Karpas-422 (cell line): ENCODE data around the gene GSC2. TPM values are rescaled to one million over a fixed set of nuclear protein-coding genes. Genes with fewer than 3 reads are reported as not detected.

Experiments
- DNase-seq: peaks from one replicate; pipeline ENCODE4 v3.0.0-alpha.2; 2015
- H2AFZ ChIP-seq: fragments of 200-600 bp; sonication (generic); 2 replicates; pipeline ENCODE4 v1.6.1; 2014; ENCODE audit warnings: antibody characterized with exemption, low read length, mixed read lengths
- H3K27ac ChIP-seq: fragments of 200-600 bp; sonication (generic); 2 replicates; pipeline ENCODE4 v1.5.1; 2014; ENCODE audit warnings: mild to moderate bottlenecking, low read length, moderate library complexity
- H3K27me3 ChIP-seq: fragments of 200-600 bp; sonication (generic); 2 replicates; pipeline ENCODE4 v1.6.1; 2014; ENCODE audit warnings: low read length, mixed read lengths
- H3K36me3 ChIP-seq: fragments of 200-600 bp; sonication (generic); 2 replicates; pipeline ENCODE4 v1.6.1; 2014; ENCODE audit warnings: low read length, mixed read lengths; ENCODE audit not compliant: insufficient read depth
- H3K4me1 ChIP-seq: fragments of 200-600 bp; sonication (generic); 2 replicates; pipeline ENCODE4 v1.6.1; 2014; ENCODE audit warnings: mild to moderate bottlenecking, low read length, mixed read lengths
- H3K4me2 ChIP-seq: fragments of 200-600 bp; sonication (generic); 2 replicates; pipeline ENCODE4 v1.6.1; 2014; ENCODE audit warnings: low read length, low read depth, mild to moderate bottlenecking; ENCODE audit not compliant: poor library complexity, severe bottlenecking
- H3K4me3 ChIP-seq: fragments of 200-600 bp; sonication (generic); 2 replicates; pipeline ENCODE4 v1.5.1; 2014; ENCODE audit warnings: mild to moderate bottlenecking, antibody characterized with exemption, low read length, mixed read lengths
- H3K79me2 ChIP-seq: fragments of 200-600 bp; sonication (generic); 2 replicates; pipeline ENCODE4 v1.6.1; 2014; ENCODE audit warnings: mild to moderate bottlenecking, low read length, mixed read lengths
- H3K9ac ChIP-seq: fragments of 200-600 bp; sonication (generic); 2 replicates; pipeline ENCODE4 v1.6.0; 2014; ENCODE audit warnings: low read length
- H3K9me2 ChIP-seq: fragments of 200-600 bp; sonication (generic), shearing (Covaris generic); replicated peaks from 2 replicates; pipeline ENCODE4 v1.6.0; 2014; ENCODE audit warnings: mild to moderate bottlenecking, low read length, moderate library complexity; ENCODE audit not compliant: insufficient read depth
- H3K9me3 ChIP-seq: fragments of 300-700, 200-600 bp; sonication (generic); 2 replicates; pipeline ENCODE4 v1.6.1; 2014; ENCODE audit warnings: low read length, mixed read lengths
- H4K20me1 ChIP-seq: fragments of 200-600 bp; sonication (generic); 2 replicates; pipeline ENCODE4 v1.6.1; 2014; ENCODE audit warnings: mild to moderate bottlenecking, antibody characterized with exemption, low read length, low read depth; ENCODE audit not compliant: insufficient read depth
- total RNA-seq: library from RNA; depleted of rRNA; stranded (reverse); fragments of >200 nt; shearing (Covaris generic); gene quantifications from 2 replicates; pipeline ENCODE4 v1.2.3, GENCODE V29; 2014; ENCODE audit warnings: low replicate concordance

GSC2 gene
- total RNA-seq, 1 experiment from 2014 or later: not detected

- no peaks in the 10 kb centered on the region for H3K9me2 ChIP-seq
- no peak for DNase-seq
- no peaks in the 10 kb centered on the region for H3K9me3 ChIP-seq
- H3K36me3 ChIP-seq: no peaks in the 10 kb centered on the region
- peaks cover 34% of the 10 kb centered on the region for H4K20me1 ChIP-seq
- peaks cover 45% of the 10 kb centered on the region for H3K4me1 ChIP-seq
- H3K27ac ChIP-seq: no peak overlapping the region
- peak overlapping the region; percentile 70; the same call in 1 of the 2 replicates for H2AFZ ChIP-seq
- H3K4me3 ChIP-seq: peak overlapping the region; percentile 68
- H3K9ac ChIP-seq: peak overlapping the region; percentile 65
- peaks cover 42% of the 10 kb centered on the region for H3K79me2 ChIP-seq
- H3K4me2 ChIP-seq: peak overlapping the region; percentile 76
- no peaks in the 10 kb centered on the region for H3K27me3 ChIP-seq
These were observed 27.2 kb downstream of the GSC2 start for GRCh38 chr22:19122752-19123492.

- Histone ChIP-seq H3K27ac (peak within 1 kb of the TSS; percentile 78), H3K79me2 (peaks cover 49% of the 10 kb centered on the region)
These were observed 27.8 kb downstream of the GSC2 start, which contains the start of gene DGCR2 for GRCh38 chr22:19122143-19122751. Gene DGCR2 (minus strand): TSS chr22:19122412. CDS start chr22:19122206, 206 bp downstream.

GRCh38 chr22:19121631-19122142, 28.4 kb downstream of the GSC2 start:
- H2AFZ ChIP-seq: 0 out of 2 replicates have a peak overlapping the region, but pooled peaks have one; percentile 81

More at GRCh38 chr22:19122143-19122751, 27.8 kb downstream of the GSC2 start, which contains the start of gene DGCR2:
- H3K4me2 ChIP-seq: peak within 1 kb of the TSS; percentile 89
- H2AFZ ChIP-seq: peak within 1 kb of the TSS; percentile 81; the same call in 1 of the 2 replicates
- H3K27me3 ChIP-seq: no peaks in the 10 kb centered on the region
- H4K20me1 ChIP-seq: peaks cover 41% of the 10 kb centered on the region
- peaks cover 51% of the 10 kb centered on the region for H3K4me1 ChIP-seq
- peak within 1 kb of the TSS; percentile 93 for H3K9ac ChIP-seq
- peak within 1 kb of the TSS; percentile 87 for H3K4me3 ChIP-seq
- no peaks in the 10 kb centered on the region for H3K9me2 ChIP-seq
- no peaks in the 10 kb centered on the region for H3K9me3 ChIP-seq
- peak; percentile 99 for DNase-seq
- H3K36me3 ChIP-seq: no peaks in the 10 kb centered on the region

GRCh38 chr22:19120829-19121630, 29.1 kb downstream of the GSC2 start:
- Histone ChIP-seq H3K4me2 (peak overlapping the region; percentile 89), H3K27me3 (no peaks in the 10 kb centered on the region), H3K4me1 (peaks cover 64% of the 10 kb centered on the region), H3K79me2 (peaks cover 61% of the 10 kb centered on the region), H3K9me2 (no peaks in the 10 kb centered on the region), H2AFZ (no peak overlapping the region), H4K20me1 (peaks cover 53% of the 10 kb centered on the region), H3K36me3 (no peaks in the 10 kb centered on the region), H3K9ac (peak overlapping the region; percentile 93), H3K27ac (peak overlapping the region; percentile 78), H3K4me3 (peak overlapping the region; percentile 87), H3K9me3 (no peaks in the 10 kb centered on the region)
- no peak for DNase-seq

More at GRCh38 chr22:19121631-19122142, 28.4 kb downstream of the GSC2 start:
- Histone ChIP-seq H3K9me2 (no peaks in the 10 kb centered on the region), H3K9ac (peak overlapping the region; percentile 93), H3K4me1 (peaks cover 57% of the 10 kb centered on the region), H4K20me1 (peaks cover 46% of the 10 kb centered on the region), H3K27ac (peak overlapping the region; percentile 78), H3K4me2 (peak overlapping the region; percentile 89), H3K4me3 (peak overlapping the region; percentile 87), H3K9me3 (no peaks in the 10 kb centered on the region), H3K36me3 (no peaks in the 10 kb centered on the region), H3K79me2 (peaks cover 55% of the 10 kb centered on the region), H3K27me3 (no peaks in the 10 kb centered on the region)
- DNase-seq: peak; percentile 80

GRCh38 chr22:19119949-19120348, 30.1 kb downstream of the GSC2 start:
- Histone ChIP-seq H3K79me2 (peaks cover 72% of the 10 kb centered on the region), H3K9me2 (no peaks in the 10 kb centered on the region), H3K9me3 (no peaks in the 10 kb centered on the region), H3K27ac (peak overlapping the region; percentile 78), H3K4me3 (peak overlapping the region; percentile 87; the same call in 1 of the 2 replicates), H3K4me2 (peak overlapping the region; percentile 89), H4K20me1 (peaks cover 62% of the 10 kb centered on the region), H3K4me1 (peaks cover 71% of the 10 kb centered on the region), H3K36me3 (no peaks in the 10 kb centered on the region), H3K9ac (peak overlapping the region; percentile 93), H3K27me3 (no peaks in the 10 kb centered on the region), H2AFZ (no peak overlapping the region)
- no peak for DNase-seq

GRCh38 chr22:19118329-19118880, 31.7 kb downstream of the GSC2 start:
- Histone ChIP-seq H3K79me2 (peaks cover 86% of the 10 kb centered on the region), H4K20me1 (peaks cover 70% of the 10 kb centered on the region), H3K9ac (peak overlapping the region; percentile 93), H2AFZ (no peak overlapping the region), H3K4me2 (peak overlapping the region; percentile 89), H3K36me3 (no peaks in the 10 kb centered on the region), H3K4me1 (peaks cover 71% of the 10 kb centered on the region), H3K27me3 (no peaks in the 10 kb centered on the region), H3K9me3 (no peaks in the 10 kb centered on the region), H3K9me2 (no peaks in the 10 kb centered on the region), H3K4me3 (peak overlapping the region; percentile 87; the same call in 1 of the 2 replicates), H3K27ac (peak overlapping the region; percentile 78)
- DNase-seq: peak; percentile 83

GRCh38 chr22:19117111-19117512, 33.0 kb downstream of the GSC2 start:
- Histone ChIP-seq H2AFZ (no peak overlapping the region), H4K20me1 (peaks cover 70% of the 10 kb centered on the region), H3K27me3 (no peaks in the 10 kb centered on the region), H3K9me3 (no peaks in the 10 kb centered on the region), H3K4me3 (no peak overlapping the region), H3K36me3 (no peaks in the 10 kb centered on the region), H3K9me2 (no peaks in the 10 kb centered on the region), H3K9ac (no peak overlapping the region), H3K27ac (peak overlapping the region; percentile 78), H3K79me2 (peaks cover 99% of the 10 kb centered on the region), H3K4me2 (peak overlapping the region; percentile 30), H3K4me1 (peaks cover 62% of the 10 kb centered on the region)
- DNase-seq: no peak
